K562 (cell line): ENCODE data around the gene CUL4B. TPM values are rescaled to one million over a fixed set of nuclear protein-coding genes. Genes with fewer than 3 reads are reported as not detected.

ENCODE experiments used
- CC2D1A ChIP-seq: fragments of 450-650 bp; IDR thresholded peaks from 2 replicates; pipeline ENCODE4 v1.6.1; 2017; ENCODE audit warnings: mild to moderate bottlenecking
- CHD2 ChIP-seq: IDR thresholded peaks from 2 replicates; pipeline ENCODE4 v1.6.1; 2011; ENCODE audit warnings: low read depth, low read length
- CREB3L1 ChIP-seq: fragments of 450-650 bp; IDR thresholded peaks from 2 replicates; pipeline ENCODE4 v1.6.1; 2014; ENCODE audit warnings: low read depth, mild to moderate bottlenecking, moderate library complexity, borderline replicate concordance
- EGR1 ChIP-seq: fragments of 450-650 bp; conservative IDR thresholded peaks from 2 replicates; pipeline ENCODE4 v1.6.1; 2017; ENCODE audit warnings: mild to moderate bottlenecking
- ETV1 ChIP-seq: fragments of 450-650 bp; conservative IDR thresholded peaks from 2 replicates; pipeline ENCODE4 v1.6.1; 2016; ENCODE audit warnings: missing genetic modification characterization, control low read depth, low read depth, missing compliant biosample characterization
- ETV5 ChIP-seq: sonication (generic); formaldehyde crosslinking; IDR thresholded peaks from 2 replicates; pipeline ENCODE4 v1.4.0; 2020; ENCODE audit warnings: low read depth, mild to moderate bottlenecking, missing genetic modification reagents
- GATA2 ChIP-seq: sonication (generic); formaldehyde crosslinking; IDR thresholded peaks from 2 replicates; pipeline ENCODE4 v1.4.0; 2020; ENCODE audit warnings: mild to moderate bottlenecking, missing genetic modification reagents
- LARP7 ChIP-seq: fragments of 450-650 bp; IDR thresholded peaks from 2 replicates; pipeline ENCODE4 v1.6.1; 2016
- MYC ChIP-seq, 2 experiments: fragments of 250-450 bp in 1 of 2; sonication (Bioruptor Pico) in 1 of 2; IDR thresholded peaks; 2 replicates each; pipeline versions ENCODE4 v1.5.1 to v1.6.1; 2012 to 2021; ENCODE audit warnings: low read depth in 2 of 2, borderline replicate concordance in 1 of 2, improper control_type of control experiment in 1 of 2, low read length in 1 of 2, mild to moderate bottlenecking in 1 of 2, moderate library complexity in 1 of 2
- NKRF ChIP-seq: fragments of 450-650 bp; IDR thresholded peaks from 2 replicates; pipeline ENCODE4 v1.6.1; 2016; ENCODE audit warnings: borderline replicate concordance
- NR2C2 ChIP-seq, 2 experiments: fragments of 200-800 bp in 1 of 2; sonication (Bioruptor generic) in 1 of 2; sonication (generic) in 1 of 2; formaldehyde crosslinking in 1 of 2; IDR thresholded peaks; 2 replicates each; pipeline versions ENCODE4 v1.6.1 to v1.8.0; 2016 to 2022; ENCODE audit warnings: mild to moderate bottlenecking in 1 of 2, missing compliant biosample characterization in 1 of 2, missing genetic modification characterization in 1 of 2, missing genetic modification reagents in 1 of 2
- POLR2H ChIP-seq: IDR thresholded peaks from 2 replicates; pipeline ENCODE4 v1.6.1; 2016; ENCODE audit warnings: missing genetic modification characterization, low read depth, mild to moderate bottlenecking, control low read depth, missing compliant biosample characterization, moderate library complexity
- SREBF2 ChIP-seq: sonication (generic); formaldehyde crosslinking; IDR thresholded peaks from 2 replicates; pipeline ENCODE4 v1.4.0; 2020; ENCODE audit warnings: mild to moderate bottlenecking, missing genetic modification reagents
- TEAD2 ChIP-seq: fragments of 450-650 bp; IDR thresholded peaks from 2 replicates; pipeline ENCODE4 v1.6.1; 2016; ENCODE audit warnings: missing genetic modification characterization, control low read depth, missing compliant biosample characterization
- TGIF2 ChIP-seq: sonication (generic); formaldehyde crosslinking; IDR thresholded peaks from 2 replicates; pipeline ENCODE4 v1.8.1; 2022; ENCODE audit warnings: mild to moderate bottlenecking, missing genetic modification reagents, moderate library complexity
- TRIM25 ChIP-seq: fragments of 450-650 bp; IDR thresholded peaks from 2 replicates; pipeline ENCODE4 v1.7.0; 2016; ENCODE audit warnings: borderline replicate concordance
- USF2 ChIP-seq: sonication (generic); formaldehyde crosslinking; IDR thresholded peaks from 2 replicates; pipeline ENCODE4 v1.5.0; 2020; ENCODE audit warnings: missing genetic modification reagents
- ZBTB1 ChIP-seq: sonication (generic); formaldehyde crosslinking; IDR thresholded peaks from 2 replicates; pipeline ENCODE4 v1.8.1; 2023; ENCODE audit warnings: missing genetic modification reagents, low read depth, mild to moderate bottlenecking, borderline replicate concordance
- ZFP30 ChIP-seq: fragments of 250-450 bp; sonication (Bioruptor Pico); IDR thresholded peaks from 2 replicates; pipeline ENCODE4 v1.8.0; 2022; ENCODE audit warnings: moderate library complexity, mild to moderate bottlenecking, inconsistent platforms, borderline replicate concordance
- ZNF3 ChIP-seq: fragments of 250-450 bp; sonication (Bioruptor Pico); IDR thresholded peaks from 2 replicates; pipeline ENCODE4 v1.5.0; 2021; ENCODE audit warnings: mild to moderate bottlenecking, moderate library complexity
- polyA plus RNA-seq, 8 experiments: library from polyadenylated mRNA; depleted of rRNA in 4 of 8; stranded (reverse) in 5 of 8; unstranded in 3 of 8; fragments of >200 nt; fragmentation: Nextera tagmentation in 2 of 8; fragmentation: Illumina TruSeq in 1 of 8; extraction: Ambion mirVana in 2 of 8; extraction: Trizol in 1 of 8; gene quantifications; 2 replicates each; pipeline versions ENCODE4 v1.2.1 to v1.2.3, GENCODE V29; 2011 to 2014; ENCODE audit warnings: inconsistent platforms in 1 of 8, missing spikeins in 1 of 8
- total RNA-seq, 7 experiments: library from RNA; depleted of rRNA in 6 of 7; stranded (reverse); fragments of >200 nt in 6 of 7; fragmentation: Illumina TruSeq in 2 of 7; extraction: Trizol in 2 of 7; gene quantifications; 2 replicates each; pipeline versions ENCODE4 v1.2.1 to v1.2.3, GENCODE V29; 2011 to 2021; ENCODE audit warnings: low replicate concordance in 1 of 7

CUL4B gene
- total and polyA plus RNA-seq, 9 of the 15 experiments (the other 6 are each of a cell fraction or from before 2014, with no cell fraction given): 15.0 to 41.7 (median 37.5) TPM

- TF ChIP-seq CREB3L1 (no peak), ETV5 (CRISPR knock-in tag) (peak; percentile 58), ZNF3 (CRISPR knock-in tag) (no peak), USF2 (CRISPR knock-in tag) (peak; percentile 89), TRIM25 (no peak), TEAD2 (tag) (no peak), ZBTB1 (CRISPR knock-in tag) (peak; percentile 27; the same call in 1 of the 2 replicates), SREBF2 (CRISPR knock-in tag) (no peak), NR2C2 (CRISPR knock-in tag; IDR thresholded peaks at IDR 0.05) (no peak), NR2C2 (tag; IDR thresholded peaks at IDR 0.05) (peak; percentile 40; the same call in 1 of the 2 replicates), ZFP30 (CRISPR knock-in tag) (no peak), MYC (IDR thresholded peaks at IDR 0.05; ENCODE audit: low read depth, low read length) (peak; percentile 84), MYC (CRISPR knock-in tag; IDR thresholded peaks at IDR 0.05; ENCODE audit: borderline replicate concordance, low read depth) (no peak), ETV1 (tag) (peak; percentile 88), EGR1 (peak; percentile 92), CC2D1A (no peak), CHD2 (peak; percentile 70; the same call in 1 of the 2 replicates), NKRF (0 out of 2 replicates have a peak, but pooled peaks have one; percentile 1), GATA2 (no peak), LARP7 (no peak), POLR2H (tag) (peak; percentile 69), TGIF2 (CRISPR knock-in tag) (no peak)
These were observed at the start of gene CUL4B (continued) for GRCh38 chrX:120560842-120561633.
